NCI-H146 treated with DMSO at 0.1 percent for 48 hours (cell line): ENCODE data around the gene PKNOX2.

Experiments
- DNase-seq: peaks from one replicate; lab custom pipeline; 2025; ENCODE audit not compliant: unreplicated experiment; lab: John Stamatoyannopoulos, UW

The PKNOX2 gene

DNA sequence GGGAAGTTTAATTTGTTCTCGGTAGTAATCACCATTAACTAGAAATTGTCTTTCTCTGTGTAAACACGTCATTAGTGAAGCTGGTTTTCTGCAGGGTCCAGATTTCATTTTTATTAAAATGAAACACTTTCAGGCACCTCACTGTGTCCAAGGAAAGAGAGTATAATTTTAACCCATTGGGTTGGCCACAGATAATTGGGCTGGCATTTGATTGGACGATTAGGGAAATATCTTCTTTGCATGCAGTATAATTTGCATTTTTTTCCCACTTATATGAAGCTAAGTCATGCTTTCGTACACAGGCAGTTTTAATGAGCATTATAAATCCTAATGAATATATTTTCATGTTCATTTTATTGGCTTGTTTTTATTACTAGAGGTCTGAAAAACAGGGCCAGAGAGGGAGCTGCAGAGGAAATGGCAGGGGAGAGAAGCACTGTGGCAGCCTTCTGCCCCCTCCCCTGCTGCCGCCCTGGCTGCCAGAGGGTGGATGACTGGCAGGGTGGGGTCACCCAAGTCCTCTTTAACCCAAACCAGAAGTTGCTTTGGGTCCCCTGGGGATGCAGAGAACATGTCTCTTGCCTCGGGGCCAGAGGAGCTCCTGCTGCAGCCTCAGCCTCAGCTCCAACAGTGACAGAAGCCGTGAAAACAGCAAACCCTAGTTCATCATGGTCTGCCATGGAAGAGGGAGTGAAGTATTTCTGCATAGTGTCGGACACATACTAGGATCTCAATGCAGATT, 93.9 kb downstream of the PKNOX2 start:
- DNase-seq, result no peak

DNA sequence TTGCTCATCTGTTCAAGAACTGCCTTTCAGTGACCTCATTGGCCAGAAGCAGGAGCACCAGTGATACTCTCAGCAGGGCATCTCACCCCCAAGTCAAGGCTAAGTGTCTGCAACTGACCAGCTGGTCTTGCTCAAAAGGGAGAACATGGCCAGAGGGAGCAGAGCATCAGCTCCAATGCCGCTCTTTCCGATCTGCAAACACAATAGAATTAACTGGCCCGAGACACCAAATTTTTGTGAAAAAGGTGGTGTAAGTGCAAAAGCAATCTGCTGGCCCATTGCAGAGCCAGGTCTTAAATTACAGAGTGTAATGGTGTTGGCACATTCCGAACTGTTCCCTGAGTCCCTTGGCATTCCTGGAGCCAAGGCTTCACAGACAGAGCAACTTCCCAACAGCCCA, 97.0 kb downstream of the PKNOX2 start:
- no peak for DNase-seq

DNA sequence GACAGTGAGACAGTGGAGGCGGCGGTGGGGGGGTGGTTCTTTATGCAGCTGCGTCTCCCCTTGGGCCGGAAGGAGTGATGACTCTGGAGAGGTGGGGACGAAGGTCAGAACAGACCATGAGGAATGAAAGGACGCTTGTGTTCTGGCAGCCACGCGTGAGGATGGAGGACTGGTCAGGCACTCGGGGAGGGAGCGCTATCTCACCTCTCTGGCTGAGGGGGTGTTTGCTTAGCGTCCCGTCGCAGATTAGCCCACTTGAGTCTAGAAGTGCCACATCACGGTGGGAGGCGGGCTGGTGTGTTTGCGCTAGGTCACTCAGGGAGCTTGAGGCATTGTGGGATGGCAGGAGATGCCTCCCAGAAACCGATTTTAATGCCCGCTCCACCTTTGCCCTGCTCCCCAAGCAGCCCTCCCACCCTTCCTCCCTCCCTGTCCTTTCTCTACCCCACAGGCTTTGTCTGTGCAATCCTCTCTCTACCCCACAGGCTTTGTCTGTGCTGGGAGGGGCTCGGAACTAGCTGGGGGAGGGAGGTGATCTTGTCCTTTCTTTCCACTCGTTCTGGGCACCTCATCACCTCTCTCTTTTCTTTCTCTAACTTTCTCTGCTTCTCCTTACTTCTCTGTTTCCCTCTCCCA, 97.8 kb downstream of the PKNOX2 start:
- DNase-seq, result no peak

- DNase-seq, result no peak
Measured at GRCh38 chr11:125262830-125263218, 98.3 kb downstream of the PKNOX2 start.

GRCh38 chr11:125263268-125263790, 98.8 kb downstream of the PKNOX2 start:
- DNase-seq, result no peak

- no peak for DNase-seq
Measured at GRCh38 chr11:125264100-125265022, 99.8 kb downstream of the PKNOX2 start.

GRCh38 chr11:125267548-125267947, 103.0 kb downstream of the PKNOX2 start:
- DNase-seq, result no peak

GRCh38 chr11:125268611-125269010, 104.1 kb downstream of the PKNOX2 start:
- no peak for DNase-seq

DNA sequence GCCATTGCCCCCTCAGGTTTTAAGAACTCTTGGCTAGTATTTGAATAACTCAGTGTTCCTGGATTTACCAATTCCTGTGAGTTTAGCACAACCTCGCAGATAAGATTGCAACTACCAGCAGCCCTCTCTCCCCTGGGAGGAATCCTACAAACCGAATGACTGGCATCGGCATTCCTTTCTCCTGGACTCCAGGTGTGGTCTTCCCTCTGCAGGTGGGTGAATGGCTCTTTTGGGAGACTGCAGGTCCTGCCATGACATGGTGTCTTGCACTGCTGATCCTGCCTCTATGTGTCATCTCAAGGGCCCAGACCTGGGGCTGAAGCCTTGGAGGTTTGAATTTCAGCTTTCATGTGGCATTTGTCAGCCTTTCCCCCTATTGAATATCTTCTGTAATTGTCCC, 105.6 kb downstream of the PKNOX2 start:
- no peak for DNase-seq

DNA sequence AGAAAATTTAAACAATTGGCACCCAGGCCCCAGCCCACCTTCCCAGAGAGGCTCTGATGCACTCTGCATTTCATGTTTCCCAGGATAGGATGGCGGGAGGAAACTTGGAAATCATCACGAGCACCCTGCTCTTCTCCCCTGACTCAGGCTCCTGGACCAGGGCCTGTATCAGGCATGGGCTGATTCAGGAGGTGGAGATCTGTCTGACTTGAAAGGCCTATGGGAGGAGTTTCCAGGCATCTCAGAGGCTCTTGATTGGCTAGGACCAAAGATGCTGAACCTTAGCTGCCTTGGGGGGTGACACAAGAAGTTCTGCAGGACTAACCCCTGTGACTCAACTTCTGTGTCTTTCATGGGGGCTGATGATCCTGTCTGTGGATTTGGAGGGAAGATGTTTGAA, 106.2 kb downstream of the PKNOX2 start:
- no peak for DNase-seq

- DNase-seq, result no peak
Measured at GRCh38 chr11:125271483-125272091, 107.0 kb downstream of the PKNOX2 start.

DNA sequence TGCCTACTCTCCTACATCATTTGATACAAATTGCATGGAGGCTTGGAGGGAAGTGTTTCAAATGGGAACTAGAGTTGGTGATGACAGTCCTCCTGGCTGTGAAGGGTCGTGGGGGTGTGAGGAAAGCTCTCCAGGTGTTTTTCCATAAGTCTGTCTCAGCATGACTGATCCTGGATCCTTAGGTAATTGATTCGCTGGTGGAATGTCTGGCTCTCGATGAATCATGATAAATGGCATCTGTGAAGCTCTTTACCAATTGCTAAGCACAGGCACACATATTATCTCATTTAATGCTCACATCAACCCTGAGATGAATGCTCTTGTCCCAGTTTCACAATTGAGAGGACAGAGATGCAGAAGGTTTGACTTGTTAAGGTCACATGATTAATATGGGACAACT, 107.5 kb downstream of the PKNOX2 start:
- DNase-seq, result no peak

- DNase-seq, result no peak
Measured at GRCh38 chr11:125272821-125273220, 108.3 kb downstream of the PKNOX2 start.

GRCh38 chr11:125273519-125274000, 109.0 kb downstream of the PKNOX2 start:
- no peak for DNase-seq

GRCh38 chr11:125274309-125274708, 109.8 kb downstream of the PKNOX2 start:
- no peak for DNase-seq

GRCh38 chr11:125274774-125275173, 110.2 kb downstream of the PKNOX2 start:
- DNase-seq, result no peak

DNA sequence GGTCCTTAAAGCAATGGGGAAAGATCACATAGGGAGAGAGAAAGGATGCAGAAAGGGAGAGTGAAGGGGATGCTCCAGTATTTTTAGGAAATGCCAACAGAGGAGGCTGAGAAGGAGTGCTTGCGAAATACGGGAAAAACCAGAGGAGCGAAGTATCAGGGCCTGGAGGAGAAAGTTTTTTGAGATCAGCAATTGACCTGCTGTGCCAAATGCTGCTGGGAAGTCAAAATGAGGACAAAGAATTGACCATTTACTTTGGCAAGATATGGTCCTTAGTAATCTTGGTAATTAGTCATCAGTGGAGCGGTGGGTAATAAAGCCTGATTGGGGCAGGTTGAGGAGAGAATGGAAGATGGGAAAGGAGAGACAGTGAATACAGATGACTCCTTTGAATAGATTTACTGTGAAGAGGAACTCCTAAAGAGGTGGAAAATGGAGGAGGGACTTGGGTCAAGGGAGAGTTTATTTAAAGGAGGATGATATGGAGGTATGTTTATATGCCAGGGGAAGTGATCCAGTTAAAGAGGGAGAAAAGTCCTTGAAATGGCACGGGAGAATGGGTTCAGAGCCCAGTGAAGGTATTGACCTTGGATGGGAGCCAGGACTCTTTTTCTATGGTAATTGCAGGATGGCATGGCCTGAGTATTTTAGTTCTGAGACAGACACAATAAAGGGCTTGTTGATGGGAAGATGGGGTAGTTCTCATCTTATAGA, 111.5 kb downstream of the PKNOX2 start:
- DNase-seq, result no peak

DNA sequence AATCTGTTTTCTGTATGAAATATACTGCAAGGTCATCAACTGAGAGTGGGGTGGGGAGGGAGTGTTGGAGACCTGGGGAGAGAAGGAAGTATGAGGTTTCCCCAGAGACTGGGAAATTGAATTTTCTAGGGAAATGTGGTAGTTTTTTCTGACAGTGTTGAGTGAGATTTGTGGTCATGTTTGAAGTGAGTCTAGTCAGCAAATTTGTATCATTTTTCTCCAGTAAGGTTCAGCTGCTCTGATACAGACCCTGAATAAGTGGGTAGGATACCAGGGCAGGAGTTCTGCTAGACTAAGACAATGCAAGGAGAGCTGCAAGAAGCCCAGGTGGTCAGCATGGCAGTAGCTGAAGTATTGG, 112.0 kb downstream of the PKNOX2 start:
- DNase-seq, result no peak

DNA sequence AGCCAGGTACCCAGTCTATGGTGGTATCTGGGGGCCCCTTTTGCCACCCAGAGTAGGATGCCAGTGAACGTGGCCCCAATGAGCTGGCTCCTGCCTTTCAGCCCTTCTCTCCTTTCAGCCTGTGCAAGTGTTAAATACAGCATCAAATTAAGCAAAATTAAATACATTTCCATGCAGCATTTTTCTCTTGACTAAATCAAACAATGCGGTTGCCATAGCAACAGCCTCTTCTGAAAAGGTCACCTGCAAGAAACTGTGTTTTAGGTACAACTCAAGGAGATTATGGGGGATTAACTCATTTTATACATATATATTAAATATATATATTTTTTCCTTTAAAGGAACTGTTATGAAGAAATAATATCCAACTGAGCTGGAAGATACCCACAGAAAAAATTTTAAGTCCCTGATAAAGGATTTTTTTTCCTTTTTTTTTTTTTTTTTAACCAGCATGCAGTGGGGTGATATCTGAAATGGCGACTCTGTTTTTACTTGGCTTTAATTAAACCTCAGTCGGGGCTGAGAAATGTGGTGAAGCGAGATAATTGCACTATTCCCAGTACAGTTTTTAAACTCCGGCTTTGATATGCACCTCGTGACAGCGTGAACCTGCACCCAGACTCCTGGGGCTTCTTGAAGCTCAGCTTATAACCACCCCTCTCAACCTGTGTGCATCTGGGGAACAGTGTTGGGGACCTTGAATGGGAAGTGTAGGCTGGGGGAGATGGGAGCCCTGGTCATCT, 115.3 kb downstream of the PKNOX2 start:
- no peak for DNase-seq

GRCh38 chr11:125280646-125281045, 116.1 kb downstream of the PKNOX2 start:
- DNase-seq, result no peak
